ENCODE results near the gene CD81. TPM values are rescaled to one million over a fixed set of nuclear protein-coding genes. Genes with fewer than 3 reads are reported as not detected.

The CD81 gene
- total RNA-seq, 4 donors from 2014 or later = 156 to 406 (median 255) TPM

DNA sequence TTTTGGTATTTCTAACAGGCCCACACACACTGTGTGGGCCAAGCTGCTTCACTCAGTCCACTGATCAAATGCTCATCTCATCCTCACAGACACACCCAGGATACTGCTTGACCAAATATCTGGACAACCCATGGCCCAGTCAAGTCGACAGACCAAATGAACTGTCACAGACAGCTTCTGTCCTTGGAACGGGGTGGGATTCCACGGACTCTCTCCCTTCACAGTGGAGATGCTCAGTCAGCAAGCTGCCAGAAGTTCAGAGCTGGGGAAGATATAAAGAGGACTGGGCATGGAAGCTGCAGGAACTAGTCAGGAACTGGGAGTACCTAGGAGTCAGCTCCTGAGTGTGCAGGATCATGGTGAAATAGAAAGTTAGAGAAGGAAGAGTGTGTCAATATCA, 34.6 kb upstream of the CD81 start:
- TF ChIP-seq POLR2A (IDR thresholded peaks at IDR 0.05) (no peak), EP300 (IDR thresholded peaks at IDR 0.05; ENCODE audit: low read depth) (no peak), POLR2AphosphoS5 (IDR thresholded peaks at IDR 0.05) (no peak)
- TF ChIP-seq, protein P1, sequence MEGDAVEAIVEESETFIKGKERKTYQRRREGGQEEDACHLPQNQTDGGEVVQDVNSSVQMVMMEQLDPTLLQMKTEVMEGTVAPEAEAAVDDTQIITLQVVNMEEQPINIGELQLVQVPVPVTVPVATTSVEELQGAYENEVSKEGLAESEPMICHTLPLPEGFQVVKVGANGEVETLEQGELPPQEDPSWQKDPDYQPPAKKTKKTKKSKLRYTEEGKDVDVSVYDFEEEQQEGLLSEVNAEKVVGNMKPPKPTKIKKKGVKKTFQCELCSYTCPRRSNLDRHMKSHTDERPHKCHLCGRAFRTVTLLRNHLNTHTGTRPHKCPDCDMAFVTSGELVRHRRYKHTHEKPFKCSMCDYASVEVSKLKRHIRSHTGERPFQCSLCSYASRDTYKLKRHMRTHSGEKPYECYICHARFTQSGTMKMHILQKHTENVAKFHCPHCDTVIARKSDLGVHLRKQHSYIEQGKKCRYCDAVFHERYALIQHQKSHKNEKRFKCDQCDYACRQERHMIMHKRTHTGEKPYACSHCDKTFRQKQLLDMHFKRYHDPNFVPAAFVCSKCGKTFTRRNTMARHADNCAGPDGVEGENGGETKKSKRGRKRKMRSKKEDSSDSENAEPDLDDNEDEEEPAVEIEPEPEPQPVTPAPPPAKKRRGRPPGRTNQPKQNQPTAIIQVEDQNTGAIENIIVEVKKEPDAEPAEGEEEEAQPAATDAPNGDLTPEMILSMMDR (IDR thresholded peaks at IDR 0.05) = no peak
- WGBS, 2 donors (ENCODE audit: low coverage in 1 of 2) = 86% methylated on average over 3 of the region's 3 CpGs; no CpG with 5 or more reads in 1 of the 2 donors
- in situ Hi-C loops (cut with MboI; ENCODE audit: low pct_ligation_motif_present in 1 of 4, low pct_unique_long_range_greater_than_20kb in 1 of 4, low sequenced_read_pairs in 3 of 4) = no loop called here

DNA sequence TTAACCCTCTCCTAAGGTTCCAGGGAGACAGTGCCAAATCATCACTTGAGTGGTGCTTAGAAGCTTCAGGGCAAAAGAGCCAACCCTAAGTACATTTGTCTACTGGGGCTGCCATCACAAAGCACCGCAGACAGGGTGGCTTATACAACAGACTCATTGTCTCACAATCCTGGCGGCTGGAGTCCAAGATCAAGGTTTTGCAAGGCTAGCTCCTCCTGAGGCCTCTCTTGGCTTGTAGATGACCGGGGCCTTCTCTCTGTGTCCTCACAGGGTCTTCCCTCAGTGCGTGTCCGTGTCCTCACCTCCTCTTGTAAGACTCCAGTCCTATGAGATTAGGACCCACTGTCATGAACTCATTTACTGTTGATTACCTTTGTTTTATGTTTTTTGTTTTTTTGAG, 34.1 kb upstream of the CD81 start:
- Histone ChIP-seq H3K27me3 (no peaks in the 10 kb centered on the region), H3K9me3 (no peaks in the 10 kb centered on the region), H3K4me3 (no peak overlapping the region), H3K36me3 (no peaks in the 10 kb centered on the region), H3K4me1 (no peaks in the 10 kb centered on the region), H3K27ac (no peak overlapping the region)
- TF ChIP-seq, protein P1 (IDR thresholded peaks at IDR 0.05) = no peak
- no peak for TF ChIP-seq EP300 (IDR thresholded peaks at IDR 0.05; ENCODE audit: low read depth)
- TF ChIP-seq POLR2A (IDR thresholded peaks at IDR 0.05) = no peak
- no peak for TF ChIP-seq POLR2AphosphoS5 (IDR thresholded peaks at IDR 0.05)
- intact Hi-C loops (cut with DNase I; ENCODE audit: low total_unique reads) (no loop called here), in situ Hi-C loops (cut with MboI; ENCODE audit: low pct_ligation_motif_present in 1 of 4, low pct_unique_long_range_greater_than_20kb in 1 of 4, low sequenced_read_pairs in 3 of 4) (no loop called here)
- 72 to 100% methylated on average over 2 to 5 of the region's 5 CpGs for WGBS, 2 donors (ENCODE audit: low coverage in 1 of 2)
- DNase-seq = no peak

More for the DNA sequence above, 34.6 kb upstream of the CD81 start:
- H3K4me1 ChIP-seq = no peaks in the 10 kb centered on the region
- no peaks in the 10 kb centered on the region for H3K36me3 ChIP-seq
- no peaks in the 10 kb centered on the region for H3K27me3 ChIP-seq
- H3K9me3 ChIP-seq = no peaks in the 10 kb centered on the region
- no peak overlapping the region for H3K27ac ChIP-seq
- DNase-seq = no peak
- no peak overlapping the region for H3K4me3 ChIP-seq
- intact Hi-C loops (cut with DNase I; ENCODE audit: low total_unique reads) = no loop called here

DNA sequence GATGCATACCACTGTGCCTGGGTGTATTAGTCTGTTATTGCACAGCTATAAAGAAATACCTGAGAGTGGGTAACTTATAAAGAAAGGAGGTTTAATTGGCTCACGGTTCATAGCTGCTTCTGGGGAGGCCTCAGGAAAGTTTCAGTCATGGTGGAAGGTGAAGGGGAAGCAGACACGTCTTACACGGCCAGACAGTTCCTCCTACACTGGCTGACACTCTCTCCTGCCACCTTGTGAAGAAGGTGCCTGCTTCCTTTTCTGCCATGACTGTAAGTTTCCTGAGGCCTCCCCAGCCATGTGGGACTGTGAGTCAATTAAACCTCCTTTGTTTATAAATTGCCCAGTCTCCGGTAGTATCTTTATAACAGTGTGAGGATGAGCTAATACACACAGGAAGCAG, 33.6 kb upstream of the CD81 start:
- Histone ChIP-seq H3K4me1 (no peaks in the 10 kb centered on the region), H3K4me3 (no peak overlapping the region), H3K27me3 (no peaks in the 10 kb centered on the region), H3K9me3 (no peaks in the 10 kb centered on the region), H3K36me3 (no peaks in the 10 kb centered on the region), H3K27ac (no peak overlapping the region)
- in situ Hi-C loops (cut with MboI; ENCODE audit: low pct_ligation_motif_present in 1 of 4, low pct_unique_long_range_greater_than_20kb in 1 of 4, low sequenced_read_pairs in 3 of 4) = no loop called here
- TF ChIP-seq EP300 (IDR thresholded peaks at IDR 0.05; ENCODE audit: low read depth) (no peak), POLR2AphosphoS5 (IDR thresholded peaks at IDR 0.05) (no peak), POLR2A (IDR thresholded peaks at IDR 0.05) (no peak)
- TF ChIP-seq, protein P1 (IDR thresholded peaks at IDR 0.05) = no peak
- DNase-seq = no peak
- intact Hi-C loops (cut with DNase I; ENCODE audit: low total_unique reads) = no loop called here
- WGBS, 2 donors (ENCODE audit: low coverage in 1 of 2) = 77 to 87% methylated on average over 3 to 4 of the region's 4 CpGs

DNA sequence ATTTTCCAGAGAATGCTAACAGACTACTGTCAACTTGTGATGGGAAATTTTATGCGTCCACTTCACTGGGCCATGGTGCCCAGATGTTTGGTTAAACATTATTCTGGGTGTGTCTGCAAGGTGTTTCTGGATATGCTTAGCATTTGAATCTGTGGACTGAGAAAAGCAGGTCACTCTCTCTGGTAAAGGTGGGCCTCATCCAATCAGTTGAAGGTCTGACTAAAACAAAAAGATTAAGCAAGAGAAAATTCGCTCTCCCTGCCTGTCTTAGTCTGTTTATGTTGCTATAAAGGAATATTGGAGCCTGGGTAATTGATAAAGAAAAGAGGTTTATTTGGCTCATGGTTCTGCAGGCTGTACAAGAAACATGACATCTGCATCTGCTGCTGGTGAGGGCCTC, 32.1 kb upstream of the CD81 start:
- in situ Hi-C loops (cut with MboI; ENCODE audit: low pct_ligation_motif_present in 1 of 4, low pct_unique_long_range_greater_than_20kb in 1 of 4, low sequenced_read_pairs in 3 of 4) = no loop called here
- 67 to 100% methylated on average over 1 to 2 of the region's 2 CpGs for WGBS, 2 donors (ENCODE audit: low coverage in 1 of 2)
- no peaks in the 10 kb centered on the region for H3K4me1 ChIP-seq
- intact Hi-C loops (cut with DNase I; ENCODE audit: low total_unique reads) = no loop called here
- H3K27me3 ChIP-seq = no peaks in the 10 kb centered on the region
- no peak overlapping the region for H3K27ac ChIP-seq
- H3K4me3 ChIP-seq = no peak overlapping the region
- no peaks in the 10 kb centered on the region for H3K9me3 ChIP-seq
- no peak for TF ChIP-seq POLR2AphosphoS5 (IDR thresholded peaks at IDR 0.05)
- no peak for TF ChIP-seq POLR2A (IDR thresholded peaks at IDR 0.05)
- TF ChIP-seq, protein P1 (IDR thresholded peaks at IDR 0.05) = no peak
- TF ChIP-seq EP300 (IDR thresholded peaks at IDR 0.05; ENCODE audit: low read depth) = no peak
- no peaks in the 10 kb centered on the region for H3K36me3 ChIP-seq
- no peak for DNase-seq

All from transverse colon (tissue), 4 donors.